T-cell (primary cell): Measurements from ENCODE around the gene CFAP57. TPM values are rescaled to one million over a fixed set of nuclear protein-coding genes. Genes with fewer than 3 reads are reported as not detected.

ENCODE experiments used
- ATAC-seq, 4 experiments: fragments of 200-7000 bp in 3 of 4; fragments of 150-1000 bp in 1 of 4; cut with Tn5 transposase; replicated peaks in 1 of 4; 1 replicate in 3 of 4; 2 replicates in 1 of 4; pipeline ENCODE4 v1.10.0; 2021; ENCODE audit warnings: moderate library complexity in 3 of 4, mild to moderate bottlenecking in 2 of 4, moderate number of reproducible peaks in 1 of 4
- CTCF ChIA-PET, 2 donors: fragments of 300-600 bp; sonication (Branson Sonifier 250); formaldehyde crosslinking; loops; one replicate each; lab custom pipeline; 2022; ENCODE audit warnings: antibody characterized with exemption in 2 of 2; lab: Charles Lee
- POLR2A ChIA-PET, 2 donors: fragments of 300-600 bp; sonication (Branson Sonifier 250); formaldehyde crosslinking; loops; one replicate each; lab custom pipeline; 2022; ENCODE audit warnings: antibody characterized with exemption in 2 of 2; lab: Charles Lee
- DNase-seq, 35 experiments: peaks; one replicate each; pipeline versions ENCODE4 v3.0.0 to v3.0.0-alpha.2; 2013 to 2023
- H3K27ac ChIP-seq: one replicate; pipeline ENCODE4 v1.5.1; 2013; ENCODE audit warnings: low read length
- H3K27me3 ChIP-seq, 2 experiments: replicated peaks in 1 of 2; 1 replicate in 1 of 2; 2 replicates in 1 of 2; pipeline versions ENCODE4 v1.6.1 to v1.7.0; 2013; ENCODE audit warnings: low read length in 1 of 2, mixed read lengths in 1 of 2; ENCODE audit not compliant: control insufficient read depth in 2 of 2, insufficient read depth in 2 of 2; ENCODE audit errors: extremely low read depth in 1 of 2
- H3K36me3 ChIP-seq, 2 donors: 1 replicate in 1 of 2; 2 replicates in 1 of 2; pipeline versions ENCODE4 v1.6.1 to v1.7.0; 2013; ENCODE audit warnings: low read length in 1 of 2; ENCODE audit not compliant: control insufficient read depth in 2 of 2, insufficient read depth in 1 of 2; ENCODE audit errors: extremely low read depth in 1 of 2
- H3K4me1 ChIP-seq, 2 experiments: 1 replicate in 1 of 2; 2 replicates in 1 of 2; pipeline versions ENCODE4 v1.6.1 to v1.7.0; 2013; ENCODE audit warnings: low read length in 2 of 2, mixed read lengths in 1 of 2; ENCODE audit not compliant: insufficient read depth in 2 of 2, control insufficient read depth in 1 of 2; ENCODE audit errors: extremely low read depth in 1 of 2
- H3K4me3 ChIP-seq, 2 donors: 1 replicate in 1 of 2; 2 replicates in 1 of 2; pipeline versions ENCODE4 v1.5.1 to v1.7.0; 2013; ENCODE audit warnings: mild to moderate bottlenecking in 2 of 2, low read length in 1 of 2, moderate library complexity in 1 of 2; ENCODE audit not compliant: control insufficient read depth in 1 of 2; ENCODE audit errors: extremely low read depth in 1 of 2
- H3K9me3 ChIP-seq: 2 replicates; pipeline ENCODE4 v1.7.0; 2013
- H3K27ac Mint-ChIP-seq, 2 donors: one replicate each; pipeline ENCODE4 v1.8.0; 2020 to 2021; ENCODE audit warnings: mild to moderate bottlenecking in 2 of 2, mixed read lengths in 2 of 2
- H3K27me3 Mint-ChIP-seq, 2 donors: one replicate each; pipeline ENCODE4 v1.8.0; 2021 to 2022; ENCODE audit warnings: mixed read lengths in 2 of 2
- H3K36me3 Mint-ChIP-seq: one replicate; pipeline ENCODE4 v1.8.0; 2021; ENCODE audit warnings: mixed read lengths
- H3K4me1 Mint-ChIP-seq, 3 donors: one replicate each; pipeline ENCODE4 v1.8.0; 2020 to 2022; ENCODE audit warnings: mixed read lengths in 3 of 3, mild to moderate bottlenecking in 1 of 3
- H3K4me3 Mint-ChIP-seq, 3 donors: one replicate each; pipeline ENCODE4 v1.8.0; 2020 to 2022; ENCODE audit warnings: mild to moderate bottlenecking in 3 of 3, mixed read lengths in 3 of 3, moderate library complexity in 3 of 3
- H3K9me3 Mint-ChIP-seq, 3 donors: one replicate each; pipeline ENCODE4 v1.8.0; 2020 to 2022; ENCODE audit warnings: mixed read lengths in 3 of 3
- WGBS: methylation state at CpG from one replicate; pipeline ENCODE4 v1.1.5; 2013; ENCODE audit warnings: missing lambda C conversion rate; ENCODE audit not compliant: insufficient coverage; 5-methylcytosine and 5-hydroxymethylcytosine counted together
- total RNA-seq, 35 experiments: library from RNA in 6 of 35; stranded (reverse) in 6 of 35; fragments of 120-200 nt in 1 of 35; gene quantifications; one replicate each; pipeline versions ENCODE4 v1.2.1 to v1.2.4 and lab custom pipeline; 2013 to 2026

The CFAP57 gene
- total RNA-seq, 5 donors from 2014 or later (not counting 1 experiment from before 2014, with no cell fraction given): 0.07 TPM; not detected in 4

DNA sequence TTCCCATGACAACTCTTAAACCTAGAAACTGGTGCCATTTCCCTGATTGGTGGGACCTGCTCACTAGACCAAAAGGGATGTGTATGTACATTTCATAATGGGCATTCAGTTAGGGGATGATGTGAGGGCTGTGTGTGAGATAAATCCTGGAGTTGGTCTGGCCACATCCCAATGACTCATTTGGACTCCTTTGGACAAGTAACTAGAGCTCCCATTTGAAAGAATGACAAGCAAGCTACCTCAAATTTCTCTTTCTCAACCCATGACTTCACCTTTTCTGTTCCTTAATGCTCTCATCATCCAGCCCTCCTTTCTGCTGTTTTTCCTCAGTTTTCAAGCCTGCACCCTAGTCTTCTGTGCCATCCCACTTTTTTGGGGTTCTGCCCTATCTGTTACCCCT, 27.9 kb upstream of the CFAP57 start:
- H3K27ac ChIP-seq: no peak overlapping the region
- CTCF ChIA-PET: no interaction called here
- H3K9me3 Mint-ChIP-seq: peaks cover 0 to 10% (median 2%) of the 10 kb centered on the region in 3 donors
- no peaks in the 10 kb centered on the region for H3K36me3 ChIP-seq
- ATAC-seq (no peak), DNase-seq (no peak)
- H3K27me3 ChIP-seq: peaks cover 1 to 41% of the 10 kb centered on the region in 2 experiments
- POLR2A ChIA-PET: no interaction called here
- H3K9me3 ChIP-seq: no peaks in the 10 kb centered on the region
- no peaks in the 10 kb centered on the region for H3K36me3 Mint-ChIP-seq
- peaks cover 54 to 67% of the 10 kb centered on the region in 2 donors for H3K27me3 Mint-ChIP-seq
- no peak overlapping the region for H3K27ac Mint-ChIP-seq
- peaks cover 0 to 8% of the 10 kb centered on the region in 2 experiments for H3K4me1 ChIP-seq
- no peak overlapping the region for H3K4me3 Mint-ChIP-seq
- no peak overlapping the region for H3K4me3 ChIP-seq
- H3K4me1 Mint-ChIP-seq: peaks cover 8 to 10% (median 9%) of the 10 kb centered on the region in 3 donors

GRCh38 chr1:43147625-43148327, 24.4 kb upstream of the CFAP57 start:
- ChIA-PET CTCF (no interaction called here), POLR2A (no interaction called here)
- H3K27me3 ChIP-seq: peaks cover 2 to 49% of the 10 kb centered on the region in 2 experiments
- Mint-ChIP-seq H3K9me3 (no peaks in the 10 kb centered on the region), H3K4me1 (peaks cover 8 to 10% (median 9%) of the 10 kb centered on the region in 3 donors), H3K27ac (no peak overlapping the region), H3K27me3 (peaks cover 74 to 78% of the 10 kb centered on the region in 2 donors), H3K4me3 (peak overlapping the region in 1 of 3 donors; percentile 13), H3K36me3 (no peaks in the 10 kb centered on the region)
- peaks cover 0 to 8% of the 10 kb centered on the region in 2 experiments for H3K4me1 ChIP-seq
- ATAC-seq (peak in 3 of 4 experiments; percentile 40 to 73 (median 49)), DNase-seq (peak in 20 of 35 experiments; percentile 1 to 27 (median 9))
- no peaks in the 10 kb centered on the region for H3K9me3 ChIP-seq
- WGBS: 11% methylated on average over 30 of the region's 47 CpGs
- peak overlapping the region in 1 of 2 donors; percentile 57 for H3K4me3 ChIP-seq
- no peaks in the 10 kb centered on the region for H3K36me3 ChIP-seq
- H3K27ac ChIP-seq: no peak overlapping the region

DNA sequence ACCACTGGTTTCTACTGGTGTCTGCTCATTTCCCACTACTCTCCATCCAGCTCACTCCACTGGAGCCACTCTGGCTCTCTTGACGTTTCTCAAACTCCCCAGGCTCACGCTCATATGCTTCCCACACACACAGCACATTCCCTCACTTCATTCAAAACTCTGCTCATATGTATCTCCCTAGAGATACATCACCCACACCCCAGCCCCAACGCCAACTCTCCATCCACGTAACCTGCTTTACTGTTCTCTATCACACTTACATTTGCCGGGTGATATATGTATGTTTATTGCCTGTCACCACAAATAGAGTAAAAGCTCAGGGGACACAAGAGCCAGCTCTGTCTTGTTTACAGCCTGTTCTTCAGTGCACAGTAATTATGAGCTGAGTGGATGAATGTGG, 22.2 kb upstream of the CFAP57 start:
- Mint-ChIP-seq H3K27me3 (peaks cover 54 to 59% of the 10 kb centered on the region in 2 donors), H3K4me3 (no peak overlapping the region), H3K4me1 (peaks cover 8 to 10% (median 9%) of the 10 kb centered on the region in 3 donors), H3K36me3 (no peaks in the 10 kb centered on the region), H3K9me3 (no peaks in the 10 kb centered on the region), H3K27ac (no peak overlapping the region)
- Histone ChIP-seq H3K36me3 (no peaks in the 10 kb centered on the region), H3K27ac (no peak overlapping the region), H3K9me3 (no peaks in the 10 kb centered on the region), H3K4me3 (no peak overlapping the region), H3K4me1 (peaks cover 0 to 8% of the 10 kb centered on the region in 2 experiments), H3K27me3 (peaks cover 2 to 44% of the 10 kb centered on the region in 2 experiments)
- 64% methylated on average over 2 of the region's 5 CpGs for WGBS
- CTCF ChIA-PET: no interaction called here
- ATAC-seq (no peak), DNase-seq (no peak)
- POLR2A ChIA-PET: interaction anchor here in 1 of 2 donors (0.5 kb wide), 1 partner anchor 267 kb away, joined by 3 read pairs; no protein-coding TSS in a partner anchor

DNA sequence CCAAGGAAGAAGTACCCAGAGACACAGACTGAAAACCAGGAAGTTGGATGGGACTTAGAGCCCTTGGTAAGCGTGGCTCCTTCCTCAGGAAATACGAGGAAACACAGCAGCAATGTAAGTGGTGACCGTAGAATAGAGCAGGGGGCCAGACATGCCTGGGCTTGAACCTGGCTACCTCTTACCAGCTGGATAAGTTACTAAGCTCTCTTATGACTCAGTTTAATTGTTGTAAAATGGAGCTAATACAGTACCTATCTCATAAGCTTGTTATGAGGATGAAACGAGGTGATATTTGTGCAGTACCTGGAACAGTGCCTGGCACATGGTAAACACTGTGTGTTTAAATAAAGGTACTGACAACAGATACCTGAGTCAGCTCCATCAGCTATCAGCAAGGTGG, 19.3 kb upstream of the CFAP57 start:
- DNase-seq (no peak), ATAC-seq (no peak)
- peaks cover 0 to 2% of the 10 kb centered on the region in 2 experiments for H3K4me1 ChIP-seq
- Mint-ChIP-seq H3K9me3 (no peaks in the 10 kb centered on the region), H3K4me3 (no peak overlapping the region), H3K36me3 (no peaks in the 10 kb centered on the region), H3K27ac (no peak overlapping the region), H3K4me1 (peaks cover 5 to 8% (median 6%) of the 10 kb centered on the region in 3 donors), H3K27me3 (peaks cover 35 to 37% of the 10 kb centered on the region in 2 donors)
- ChIA-PET POLR2A (no interaction called here), CTCF (interaction anchor here in 1 of 2 donors (0.5 kb wide), 1 partner anchor 78 kb away, joined by 3 read pairs; no protein-coding TSS in a partner anchor)
- WGBS: no CpG with 5 or more reads among the region's 4 CpGs
- H3K36me3 ChIP-seq: no peaks in the 10 kb centered on the region
- peaks cover 2 to 30% of the 10 kb centered on the region in 2 experiments for H3K27me3 ChIP-seq
- H3K9me3 ChIP-seq: no peaks in the 10 kb centered on the region
- no peak overlapping the region for H3K27ac ChIP-seq
- no peak overlapping the region for H3K4me3 ChIP-seq

DNA sequence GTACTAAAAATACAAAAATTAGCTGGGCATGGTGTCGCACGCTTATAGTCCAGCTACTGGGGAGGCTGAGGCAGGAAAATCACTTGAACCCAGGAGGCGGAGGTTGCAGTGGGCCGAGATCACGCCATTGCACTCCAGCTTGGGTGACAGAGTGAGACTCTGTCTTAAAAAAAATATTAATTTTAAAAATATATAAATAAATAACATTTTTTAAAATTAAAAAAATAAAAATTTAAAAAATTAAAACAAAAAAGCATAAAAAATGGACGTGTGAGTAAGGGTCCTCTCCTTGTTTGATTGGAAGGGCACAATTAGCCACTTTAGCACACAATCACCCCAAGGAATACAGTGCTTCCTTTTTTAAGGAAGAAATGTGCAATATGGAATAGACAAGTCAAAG, 18.7 kb upstream of the CFAP57 start:
- ChIA-PET CTCF (no interaction called here), POLR2A (no interaction called here)
- Histone ChIP-seq H3K4me3 (no peak overlapping the region), H3K36me3 (no peaks in the 10 kb centered on the region), H3K27me3 (peaks cover 2 to 25% of the 10 kb centered on the region in 2 experiments), H3K27ac (no peak overlapping the region), H3K9me3 (no peaks in the 10 kb centered on the region), H3K4me1 (no peaks in the 10 kb centered on the region)
- H3K36me3 Mint-ChIP-seq: no peaks in the 10 kb centered on the region
- H3K9me3 Mint-ChIP-seq: no peaks in the 10 kb centered on the region
- H3K4me3 Mint-ChIP-seq: no peak overlapping the region
- H3K27me3 Mint-ChIP-seq: peaks cover 32 to 35% of the 10 kb centered on the region in 2 donors
- peaks cover 2 to 6% (median 4%) of the 10 kb centered on the region in 3 donors for H3K4me1 Mint-ChIP-seq
- no CpG with 5 or more reads among the region's 6 CpGs for WGBS
- no peak for DNase-seq
- H3K27ac Mint-ChIP-seq: no peak overlapping the region
- ATAC-seq: no peak

- ChIA-PET CTCF (no interaction called here), POLR2A (no interaction called here)
- Histone ChIP-seq H3K27ac (no peak overlapping the region), H3K36me3 (no peaks in the 10 kb centered on the region), H3K27me3 (peaks cover 0 to 12% of the 10 kb centered on the region in 2 experiments), H3K4me3 (no peak overlapping the region), H3K4me1 (no peaks in the 10 kb centered on the region), H3K9me3 (no peaks in the 10 kb centered on the region)
- ATAC-seq (no peak), DNase-seq (no peak)
- H3K4me3 Mint-ChIP-seq: no peak overlapping the region
- no peaks in the 10 kb centered on the region for H3K9me3 Mint-ChIP-seq
- no peak overlapping the region for H3K27ac Mint-ChIP-seq
- 83% methylated on average over 7 of the region's 7 CpGs for WGBS
- no peaks in the 10 kb centered on the region for H3K36me3 Mint-ChIP-seq
- H3K27me3 Mint-ChIP-seq: peaks cover 12 to 14% of the 10 kb centered on the region in 2 donors
- no peaks in the 10 kb centered on the region for H3K4me1 Mint-ChIP-seq
Observed at GRCh38 chr1:43156026-43156425, 16.1 kb upstream of the CFAP57 start.
